Hepatocyte (in vitro differentiated cells): Measurements from ENCODE around the gene TNFRSF14. TPM values are rescaled to one million over a fixed set of nuclear protein-coding genes. Genes with fewer than 3 reads are reported as not detected.

Experiments
- DNase-seq: peaks from one replicate; pipeline ENCODE4 v3.0.0-alpha.2; 2016; ENCODE audit warnings: low spot score
- H2AFZ ChIP-seq: fragments of 200-600 bp; sonication (generic); 2 replicates; pipeline ENCODE4 v1.6.0; 2016; ENCODE audit warnings: antibody characterized with exemption, mild to moderate bottlenecking
- H3K27ac ChIP-seq: fragments of 200-600 bp; sonication (generic); 2 replicates; pipeline ENCODE4 v1.5.1; 2016; ENCODE audit warnings: mild to moderate bottlenecking
- H3K27me3 ChIP-seq: fragments of 200-600 bp; sonication (generic); 2 replicates; pipeline ENCODE4 v1.6.1; 2016
- H3K36me3 ChIP-seq: fragments of 200-600 bp; sonication (generic); replicated peaks from 2 replicates; pipeline ENCODE4 v1.5.1; 2016; ENCODE audit warnings: low read depth; ENCODE audit not compliant: insufficient read depth
- H3K4me1 ChIP-seq: fragments of 200-600 bp; sonication (generic); 2 replicates; pipeline ENCODE4 v1.5.1; 2016; ENCODE audit warnings: mild to moderate bottlenecking, moderate library complexity; ENCODE audit not compliant: insufficient read depth
- H3K4me2 ChIP-seq: fragments of 200-600 bp; sonication (generic); 2 replicates; pipeline ENCODE4 v1.6.0; 2016
- H3K4me3 ChIP-seq: fragments of 200-600 bp; sonication (generic); 2 replicates; pipeline ENCODE4 v1.5.1; 2016; ENCODE audit warnings: mild to moderate bottlenecking
- H3K79me2 ChIP-seq: fragments of 200-600 bp; sonication (generic); 2 replicates; pipeline ENCODE4 v1.6.0; 2017; ENCODE audit warnings: mild to moderate bottlenecking
- H3K9me2 ChIP-seq: fragments of 200-600 bp; sonication (generic); replicated peaks from 2 replicates; pipeline ENCODE4 v1.6.0; 2017; ENCODE audit warnings: mild to moderate bottlenecking; ENCODE audit not compliant: insufficient read depth
- H3K9me3 ChIP-seq: fragments of 200-600 bp; sonication (generic); 2 replicates; pipeline ENCODE4 v1.5.1; 2016; ENCODE audit warnings: low read depth, mild to moderate bottlenecking
- H4K20me1 ChIP-seq: fragments of 200-600 bp; sonication (generic); 2 replicates; pipeline ENCODE4 v1.6.0; 2016; ENCODE audit warnings: mild to moderate bottlenecking; ENCODE audit not compliant: insufficient read depth, poor library complexity, severe bottlenecking
- EZH2 ChIP-seq: fragments of 200-600 bp; sonication (generic); IDR thresholded peaks from 2 replicates; pipeline ENCODE4 v1.6.1; 2016; ENCODE audit warnings: antibody characterized with exemption, mild to moderate bottlenecking, borderline replicate concordance
- EZH2phosphoT487 ChIP-seq: fragments of 200-600 bp; sonication (generic); IDR thresholded peaks from one replicate; pipeline ENCODE4 v1.6.1; 2018; ENCODE audit warnings: antibody characterized with exemption, mild to moderate bottlenecking, low read depth, moderate library complexity; ENCODE audit not compliant: unreplicated experiment, severe bottlenecking
- WGBS: methylation state at CpG from one replicate; pipeline ENCODE4 v1.1.6; 2016; ENCODE audit warnings: low lambda C conversion rate; ENCODE audit errors: missing lambda C conversion rate; 5-methylcytosine and 5-hydroxymethylcytosine counted together
- polyA plus RNA-seq: library from polyadenylated mRNA; unstranded; fragments of >200 nt; fragmentation: Nextera tagmentation; extraction: Ambion mirVana; gene quantifications from 2 replicates; pipeline ENCODE4 v1.2.1, GENCODE V29; 2016
- total RNA-seq: library from RNA; depleted of rRNA; stranded (reverse); fragments of >200 nt; gene quantifications from 2 replicates; pipeline ENCODE4 v1.2.3, GENCODE V29; 2014
- TF ChIP-seq, protein P1 (sequence below): fragments of 200-600 bp; sonication (generic); IDR thresholded peaks from 2 replicates; pipeline ENCODE4 v1.5.1; 2016; ENCODE audit warnings: antibody characterized with exemption, mild to moderate bottlenecking; ENCODE audit not compliant: poor library complexity

TNFRSF14 gene
- total and polyA plus RNA-seq, 2 experiments from 2014 or later: 5.3 to 6.1 TPM

GRCh38 chr1:2598329-2598931 lies 42.3 kb downstream of the TNFRSF14 start:
- H3K27me3 ChIP-seq: no peaks in the 10 kb centered on the region
- no peak overlapping the region for H2AFZ ChIP-seq
- no peak overlapping the region for H3K4me2 ChIP-seq
- H3K9me3 ChIP-seq: no peaks in the 10 kb centered on the region
- no peaks in the 10 kb centered on the region for H3K9me2 ChIP-seq
- H3K4me3 ChIP-seq: no peak overlapping the region
- no peak for DNase-seq
- H3K4me1 ChIP-seq: no peaks in the 10 kb centered on the region
- H3K36me3 ChIP-seq: no peaks in the 10 kb centered on the region
- H4K20me1 ChIP-seq: no peaks in the 10 kb centered on the region
- 77% methylated on average over 3 of the region's 3 CpGs for WGBS
- no peaks in the 10 kb centered on the region for H3K79me2 ChIP-seq
- TF ChIP-seq EZH2 (no peak), EZH2phosphoT487 (no peak)
- TF ChIP-seq, protein P1, sequence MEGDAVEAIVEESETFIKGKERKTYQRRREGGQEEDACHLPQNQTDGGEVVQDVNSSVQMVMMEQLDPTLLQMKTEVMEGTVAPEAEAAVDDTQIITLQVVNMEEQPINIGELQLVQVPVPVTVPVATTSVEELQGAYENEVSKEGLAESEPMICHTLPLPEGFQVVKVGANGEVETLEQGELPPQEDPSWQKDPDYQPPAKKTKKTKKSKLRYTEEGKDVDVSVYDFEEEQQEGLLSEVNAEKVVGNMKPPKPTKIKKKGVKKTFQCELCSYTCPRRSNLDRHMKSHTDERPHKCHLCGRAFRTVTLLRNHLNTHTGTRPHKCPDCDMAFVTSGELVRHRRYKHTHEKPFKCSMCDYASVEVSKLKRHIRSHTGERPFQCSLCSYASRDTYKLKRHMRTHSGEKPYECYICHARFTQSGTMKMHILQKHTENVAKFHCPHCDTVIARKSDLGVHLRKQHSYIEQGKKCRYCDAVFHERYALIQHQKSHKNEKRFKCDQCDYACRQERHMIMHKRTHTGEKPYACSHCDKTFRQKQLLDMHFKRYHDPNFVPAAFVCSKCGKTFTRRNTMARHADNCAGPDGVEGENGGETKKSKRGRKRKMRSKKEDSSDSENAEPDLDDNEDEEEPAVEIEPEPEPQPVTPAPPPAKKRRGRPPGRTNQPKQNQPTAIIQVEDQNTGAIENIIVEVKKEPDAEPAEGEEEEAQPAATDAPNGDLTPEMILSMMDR: no peak
- no peak overlapping the region for H3K27ac ChIP-seq

- Histone ChIP-seq H2AFZ (no peak overlapping the region), H3K27me3 (no peaks in the 10 kb centered on the region), H3K9me2 (no peaks in the 10 kb centered on the region), H3K4me3 (no peak overlapping the region), H3K27ac (no peak overlapping the region), H3K4me1 (no peaks in the 10 kb centered on the region), H3K4me2 (no peak overlapping the region), H4K20me1 (no peaks in the 10 kb centered on the region), H3K36me3 (no peaks in the 10 kb centered on the region), H3K9me3 (no peaks in the 10 kb centered on the region), H3K79me2 (no peaks in the 10 kb centered on the region)
- no peak for DNase-seq
- 79% methylated on average over 18 of the region's 18 CpGs for WGBS
- no peak for TF ChIP-seq EZH2phosphoT487
- TF ChIP-seq EZH2: no peak
- TF ChIP-seq, protein P1: no peak
These were observed 45.6 kb downstream of the TNFRSF14 start for GRCh38 chr1:2601721-2602303.

GRCh38 chr1:2602311-2602835 lies 46.2 kb downstream of the TNFRSF14 start:
- Histone ChIP-seq H3K36me3 (no peaks in the 10 kb centered on the region), H3K27me3 (no peaks in the 10 kb centered on the region), H3K9me2 (no peaks in the 10 kb centered on the region), H3K4me2 (no peak overlapping the region), H3K4me3 (no peak overlapping the region), H3K27ac (no peak overlapping the region), H4K20me1 (no peaks in the 10 kb centered on the region), H3K4me1 (no peaks in the 10 kb centered on the region), H2AFZ (no peak overlapping the region), H3K9me3 (no peaks in the 10 kb centered on the region), H3K79me2 (no peaks in the 10 kb centered on the region)
- TF ChIP-seq, protein P1: no peak
- TF ChIP-seq EZH2phosphoT487 (no peak), EZH2 (no peak)
- no peak for DNase-seq
- 88% methylated on average over 15 of the region's 15 CpGs for WGBS
